WTC11 (cell line): ENCODE data around the gene CHTOP. TPM values are rescaled to one million over a fixed set of nuclear protein-coding genes. Genes with fewer than 3 reads are reported as not detected.

Experiments
- ARID4B ChIP-seq: sonication (generic); formaldehyde crosslinking; IDR thresholded peaks from 2 replicates; pipeline ENCODE4 v1.8.0; 2023; ENCODE audit warnings: missing genetic modification reagents, mild to moderate bottlenecking, borderline replicate concordance
- CBFB ChIP-seq: sonication (generic); formaldehyde crosslinking; IDR thresholded peaks from 2 replicates; pipeline ENCODE4 v1.8.1; 2022; ENCODE audit warnings: mild to moderate bottlenecking, low read depth, missing genetic modification reagents
- CREB1 ChIP-seq: sonication (generic); formaldehyde crosslinking; IDR thresholded peaks from 2 replicates; pipeline ENCODE4 v1.8.0; 2023; ENCODE audit warnings: mild to moderate bottlenecking, missing genetic modification reagents
- FOXK1 ChIP-seq: sonication (generic); formaldehyde crosslinking; IDR thresholded peaks from 2 replicates; pipeline ENCODE4 v1.8.0; 2022; ENCODE audit warnings: mild to moderate bottlenecking, moderate library complexity, missing genetic modification reagents
- GTF2I ChIP-seq: fragments of 250-450 bp; sonication (Bioruptor Pico); conservative IDR thresholded peaks from 2 replicates; pipeline ENCODE4 v1.4.0; 2021; ENCODE audit warnings: mild to moderate bottlenecking
- HMGXB4 ChIP-seq: sonication (generic); formaldehyde crosslinking; IDR thresholded peaks from 2 replicates; pipeline ENCODE4 v1.8.1; 2023; ENCODE audit warnings: mild to moderate bottlenecking, moderate library complexity, missing genetic modification reagents
- IRF1 ChIP-seq: sonication (generic); formaldehyde crosslinking; IDR thresholded peaks from 2 replicates; pipeline ENCODE4 v1.8.0; 2023; ENCODE audit warnings: missing genetic modification reagents
- IRF2 ChIP-seq: sonication (generic); formaldehyde crosslinking; IDR thresholded peaks from 2 replicates; pipeline ENCODE4 v1.8.0; 2022; ENCODE audit warnings: low read depth, missing genetic modification reagents, borderline replicate concordance
- JAZF1 ChIP-seq: fragments of 250-450 bp; sonication (Bioruptor Pico); IDR thresholded peaks from 2 replicates; pipeline ENCODE4 v1.9.0; 2021; ENCODE audit warnings: moderate library complexity, mild to moderate bottlenecking, inconsistent platforms
- JUN ChIP-seq: sonication (generic); formaldehyde crosslinking; IDR thresholded peaks from 2 replicates; pipeline ENCODE4 v1.8.0; 2023; ENCODE audit warnings: mild to moderate bottlenecking, missing genetic modification reagents
- MAX ChIP-seq: sonication (generic); formaldehyde crosslinking; IDR thresholded peaks from 2 replicates; pipeline ENCODE4 v1.8.0; 2022; ENCODE audit warnings: mild to moderate bottlenecking, missing genetic modification reagents
- MYBL2 ChIP-seq: sonication (generic); formaldehyde crosslinking; IDR thresholded peaks from 2 replicates; pipeline ENCODE4 v1.8.1; 2023; ENCODE audit warnings: mild to moderate bottlenecking, moderate library complexity, missing genetic modification reagents
- OVOL2 ChIP-seq: fragments of 250-450 bp; sonication (Bioruptor Pico); IDR thresholded peaks from 2 replicates; pipeline ENCODE4 v1.9.0; 2021; ENCODE audit warnings: mild to moderate bottlenecking, borderline replicate concordance
- RELA ChIP-seq: sonication (generic); formaldehyde crosslinking; IDR thresholded peaks from 2 replicates; pipeline ENCODE4 v1.8.1; 2022; ENCODE audit warnings: missing genetic modification reagents, mild to moderate bottlenecking, borderline replicate concordance
- RORB ChIP-seq: fragments of 250-450 bp; sonication (Bioruptor Pico); IDR thresholded peaks from 2 replicates; pipeline ENCODE4 v1.9.0; 2021; ENCODE audit warnings: mild to moderate bottlenecking
- SMAD4 ChIP-seq: sonication (generic); formaldehyde crosslinking; IDR thresholded peaks from 2 replicates; pipeline ENCODE4 v1.8.0; 2022; ENCODE audit warnings: mild to moderate bottlenecking, missing genetic modification reagents
- TCF7 ChIP-seq: sonication (generic); formaldehyde crosslinking; IDR thresholded peaks from 2 replicates; pipeline ENCODE4 v1.8.0; 2022; ENCODE audit warnings: mild to moderate bottlenecking, low read depth, missing genetic modification reagents, moderate library complexity
- USF1 ChIP-seq: sonication (generic); formaldehyde crosslinking; IDR thresholded peaks from 2 replicates; pipeline ENCODE4 v1.8.0; 2022; ENCODE audit warnings: mild to moderate bottlenecking, missing genetic modification reagents
- ZNF396 ChIP-seq: fragments of 250-450 bp; sonication (Bioruptor Pico); IDR thresholded peaks from 2 replicates; pipeline ENCODE4 v1.8.0; 2021; ENCODE audit warnings: mild to moderate bottlenecking, moderate library complexity, borderline replicate concordance
- ZNF425 ChIP-seq: fragments of 250-450 bp; sonication (Bioruptor Pico); conservative IDR thresholded peaks from 2 replicates; pipeline ENCODE4 v1.9.0; 2021; ENCODE audit warnings: mild to moderate bottlenecking
- ZNF512 ChIP-seq: sonication (generic); formaldehyde crosslinking; IDR thresholded peaks from 2 replicates; pipeline ENCODE4 v1.8.1; 2022; ENCODE audit warnings: missing genetic modification reagents, borderline replicate concordance
- total RNA-seq: library from RNA; stranded (reverse); gene quantifications from 3 replicates; pipeline ENCODE4 v1.2.3, GENCODE V29; 2021

The CHTOP gene
- total RNA-seq, 1 experiment from 2014 or later, result 101 TPM

GRCh38 chr1:153678519-153679336, 44.9 kb downstream of the CHTOP start, which contains the start of gene NPR1 (continued):
- TF ChIP-seq OVOL2 (CRISPR knock-in tag), result no peak
- TF ChIP-seq JAZF1, result no peak
- no peak for TF ChIP-seq ZNF396 (CRISPR knock-in tag)
- TF ChIP-seq MAX, result peak; percentile 65
- TF ChIP-seq MYBL2 (CRISPR knock-in tag), result no peak
- no peak for TF ChIP-seq FOXK1
- TF ChIP-seq ZNF512 (CRISPR knock-in tag), result no peak
- TF ChIP-seq RORB (CRISPR knock-in tag), result no peak
- peak; percentile 10; the same call in 1 of the 2 replicates for TF ChIP-seq IRF1 (CRISPR knock-in tag)
- 0 out of 2 replicates have a peak, but pooled peaks have one; percentile 42 for TF ChIP-seq CREB1 (CRISPR knock-in tag)
- TF ChIP-seq JUN (CRISPR knock-in tag), result 0 out of 2 replicates have a peak, but pooled peaks have one; percentile 70
- TF ChIP-seq IRF2 (CRISPR knock-in tag), result no peak
- peak; percentile 70; the same call in 1 of the 2 replicates for TF ChIP-seq ARID4B
- no peak for TF ChIP-seq HMGXB4 (CRISPR knock-in tag)
- TF ChIP-seq CBFB (CRISPR knock-in tag), result no peak
- peak; percentile 41; the same call in 1 of the 2 replicates for TF ChIP-seq USF1
- TF ChIP-seq SMAD4, result no peak
- no peak for TF ChIP-seq ZNF425 (CRISPR knock-in tag)
- TF ChIP-seq TCF7, result peak; percentile 25; the same call in 1 of the 2 replicates
- no peak for TF ChIP-seq GTF2I (CRISPR knock-in tag)
- 0 out of 2 replicates have a peak, but pooled peaks have one; percentile 7 for TF ChIP-seq RELA
- TF ChIP-seq, all 79 proteins: peak for 17
